ENCODE data around the gene PARD6G. TPM values are rescaled to one million over a fixed set of nuclear protein-coding genes. Genes with fewer than 3 reads are reported as not detected.
A peak's percentile ranks its signal among the peaks of the same experiment; 100 is the strongest.

The PARD6G gene
- total RNA-seq, 1 donor from 2014 or later, result 28.3 TPM

DNA sequence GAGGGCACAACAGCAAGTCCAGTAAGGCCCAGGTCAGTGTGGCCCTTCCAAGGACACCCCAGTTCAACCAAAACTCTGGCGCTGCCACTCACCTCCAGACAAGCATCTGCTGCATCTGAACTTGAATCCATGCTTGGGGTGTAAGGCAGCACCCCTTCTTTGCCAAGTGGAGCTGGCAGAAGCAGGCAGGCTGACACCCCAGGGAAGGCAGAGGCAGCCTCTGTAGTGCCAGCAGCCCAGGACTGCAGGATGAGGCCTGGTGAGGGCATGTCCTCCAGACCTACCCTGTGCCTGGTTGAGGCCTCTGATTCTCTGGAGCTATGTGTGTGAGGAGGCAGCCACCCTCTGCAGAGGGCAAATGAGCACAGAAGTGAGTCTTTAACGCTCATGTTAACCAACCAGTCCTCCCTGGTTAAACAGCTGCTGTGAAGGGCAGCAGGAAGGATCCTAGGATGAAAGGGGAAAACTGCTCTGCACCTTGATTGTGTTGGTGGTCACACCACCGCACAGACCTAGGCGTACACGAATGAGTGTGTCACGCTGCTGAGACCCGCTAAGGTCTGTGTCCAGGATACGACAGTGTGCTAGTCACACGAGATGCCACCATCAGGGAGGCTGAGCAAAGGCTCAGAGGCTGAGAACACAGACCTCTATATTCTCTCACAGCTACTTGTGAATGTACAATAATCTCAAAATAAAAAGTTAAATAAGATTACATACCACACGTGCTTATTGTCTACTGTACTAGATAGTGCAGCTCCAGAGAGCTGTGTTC, 2.2 kb downstream of the PARD6G start:
- peaks cover 16% of the 10 kb centered on the region for H3K4me1 Mint-ChIP-seq
- peak overlapping the region; percentile 93 for H3K4me3 Mint-ChIP-seq
- no peaks in the 10 kb centered on the region for H3K9me3 Mint-ChIP-seq
- no peaks in the 10 kb centered on the region for H3K27me3 Mint-ChIP-seq (ENCODE audit: low read depth)
- TF ChIP-seq, protein P1, sequence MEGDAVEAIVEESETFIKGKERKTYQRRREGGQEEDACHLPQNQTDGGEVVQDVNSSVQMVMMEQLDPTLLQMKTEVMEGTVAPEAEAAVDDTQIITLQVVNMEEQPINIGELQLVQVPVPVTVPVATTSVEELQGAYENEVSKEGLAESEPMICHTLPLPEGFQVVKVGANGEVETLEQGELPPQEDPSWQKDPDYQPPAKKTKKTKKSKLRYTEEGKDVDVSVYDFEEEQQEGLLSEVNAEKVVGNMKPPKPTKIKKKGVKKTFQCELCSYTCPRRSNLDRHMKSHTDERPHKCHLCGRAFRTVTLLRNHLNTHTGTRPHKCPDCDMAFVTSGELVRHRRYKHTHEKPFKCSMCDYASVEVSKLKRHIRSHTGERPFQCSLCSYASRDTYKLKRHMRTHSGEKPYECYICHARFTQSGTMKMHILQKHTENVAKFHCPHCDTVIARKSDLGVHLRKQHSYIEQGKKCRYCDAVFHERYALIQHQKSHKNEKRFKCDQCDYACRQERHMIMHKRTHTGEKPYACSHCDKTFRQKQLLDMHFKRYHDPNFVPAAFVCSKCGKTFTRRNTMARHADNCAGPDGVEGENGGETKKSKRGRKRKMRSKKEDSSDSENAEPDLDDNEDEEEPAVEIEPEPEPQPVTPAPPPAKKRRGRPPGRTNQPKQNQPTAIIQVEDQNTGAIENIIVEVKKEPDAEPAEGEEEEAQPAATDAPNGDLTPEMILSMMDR (conservative IDR thresholded peaks at IDR 0.05), result no peak
- DNase-seq (ENCODE audit: low read depth, low spot score), result no peak
- H3K36me3 Mint-ChIP-seq (ENCODE audit: low read depth), result no peaks in the 10 kb centered on the region
- no peak overlapping the region for H3K27ac Mint-ChIP-seq (ENCODE audit: unreplicated experiment)

DNA sequence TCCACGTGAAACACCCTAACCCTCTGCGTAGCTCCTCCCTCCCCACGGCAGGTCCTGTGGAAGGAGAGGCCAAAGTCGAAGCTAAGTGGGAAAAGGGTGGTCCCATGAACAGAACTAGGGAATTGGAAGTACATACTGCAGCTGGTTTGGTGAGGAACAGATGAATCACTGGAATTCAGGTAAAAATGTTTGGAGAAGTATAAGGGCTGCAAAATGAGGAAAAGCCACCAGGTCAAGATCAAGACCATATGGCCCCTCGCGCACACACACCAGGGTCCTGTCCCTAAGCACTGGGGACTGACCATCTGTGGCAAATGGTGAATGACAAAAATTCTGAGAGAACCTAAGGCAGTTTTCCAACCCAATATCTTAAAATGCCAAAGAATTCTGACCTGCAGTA, 3.1 kb downstream of the PARD6G start:
- DNase-seq (ENCODE audit: low read depth, low spot score), result no peak
- no peaks in the 10 kb centered on the region for H3K27me3 Mint-ChIP-seq (ENCODE audit: low read depth)
- no peaks in the 10 kb centered on the region for H3K36me3 Mint-ChIP-seq (ENCODE audit: low read depth)
- H3K9me3 Mint-ChIP-seq, result no peaks in the 10 kb centered on the region
- H3K27ac Mint-ChIP-seq (ENCODE audit: unreplicated experiment), result no peak overlapping the region
- peak overlapping the region; percentile 93 for H3K4me3 Mint-ChIP-seq
- peaks cover 22% of the 10 kb centered on the region for H3K4me1 Mint-ChIP-seq
- TF ChIP-seq, protein P1 (conservative IDR thresholded peaks at IDR 0.05), result no peak

DNA sequence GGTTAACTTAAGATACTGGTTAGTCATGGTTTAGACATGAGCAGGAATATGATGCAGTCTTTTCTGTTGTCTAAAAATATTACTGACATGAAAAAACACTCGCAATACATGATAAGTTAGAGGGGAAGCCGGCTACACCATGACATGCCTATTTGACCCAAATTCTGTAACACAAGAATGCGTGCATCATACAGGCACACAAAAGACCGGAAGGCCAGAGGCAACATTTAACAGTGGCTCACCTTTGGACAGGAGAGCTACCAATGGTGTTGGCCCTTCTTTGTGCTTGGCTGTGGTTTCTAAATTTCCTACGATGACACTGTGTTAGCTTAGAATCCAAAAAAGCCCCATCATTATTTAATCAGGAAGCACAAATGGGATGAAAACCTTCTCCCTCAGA, 4.1 kb downstream of the PARD6G start:
- H3K36me3 Mint-ChIP-seq (ENCODE audit: low read depth), result peaks cover 7% of the 10 kb centered on the region
- no peaks in the 10 kb centered on the region for H3K9me3 Mint-ChIP-seq
- H3K4me1 Mint-ChIP-seq, result peaks cover 22% of the 10 kb centered on the region

DNA sequence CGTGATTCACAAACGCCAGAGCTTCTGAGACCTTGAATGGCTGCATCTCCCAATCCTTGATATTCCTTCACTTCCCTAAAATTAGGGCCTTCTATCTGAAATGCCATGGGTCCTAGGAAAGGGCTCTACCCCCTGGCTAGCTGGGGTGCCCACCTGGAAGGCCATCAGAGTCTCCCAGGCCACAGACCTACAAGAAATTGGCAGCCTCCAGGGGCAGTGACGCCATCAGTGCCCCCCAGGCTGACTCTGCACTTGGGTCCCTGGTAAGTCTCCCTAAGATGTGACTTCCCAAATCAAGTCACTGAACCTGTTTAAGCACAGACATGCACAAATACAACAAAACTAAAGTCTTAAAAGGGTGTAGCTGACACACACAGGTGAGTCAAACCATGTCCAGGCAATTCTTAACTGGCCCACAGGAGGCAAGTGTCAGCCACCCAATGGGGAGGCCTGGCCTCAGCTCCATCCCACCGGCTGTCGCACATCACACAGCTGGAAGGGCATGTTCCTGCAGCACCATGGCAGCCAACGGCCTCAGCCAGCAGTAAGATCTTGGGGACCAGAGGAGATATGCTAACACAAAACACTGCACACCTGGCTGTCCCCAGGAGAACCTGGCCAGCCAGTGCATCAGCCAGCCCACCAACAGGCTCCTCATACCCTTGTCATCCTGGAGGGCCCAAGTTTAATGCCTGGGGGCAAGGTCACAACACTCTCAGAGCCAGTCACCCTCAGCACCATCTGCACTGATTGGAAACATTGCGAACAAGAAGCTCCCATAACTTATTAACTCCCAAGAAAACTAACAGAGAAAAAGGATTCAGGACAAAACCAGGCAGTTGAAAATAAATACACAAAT, 5.2 kb downstream of the PARD6G start:
- no peak for DNase-seq (ENCODE audit: low read depth, low spot score)
- peaks cover 22% of the 10 kb centered on the region for H3K4me1 Mint-ChIP-seq
- H3K9me3 Mint-ChIP-seq, result no peaks in the 10 kb centered on the region

More for the DNA sequence above, 4.1 kb downstream of the PARD6G start:
- Mint-ChIP-seq H3K27me3 (ENCODE audit: low read depth) (no peaks in the 10 kb centered on the region), H3K27ac (ENCODE audit: unreplicated experiment) (no peak overlapping the region), H3K4me3 (peak overlapping the region; percentile 73)
- no peak for DNase-seq (ENCODE audit: low read depth, low spot score)
- TF ChIP-seq, protein P1 (conservative IDR thresholded peaks at IDR 0.05), result no peak

DNA sequence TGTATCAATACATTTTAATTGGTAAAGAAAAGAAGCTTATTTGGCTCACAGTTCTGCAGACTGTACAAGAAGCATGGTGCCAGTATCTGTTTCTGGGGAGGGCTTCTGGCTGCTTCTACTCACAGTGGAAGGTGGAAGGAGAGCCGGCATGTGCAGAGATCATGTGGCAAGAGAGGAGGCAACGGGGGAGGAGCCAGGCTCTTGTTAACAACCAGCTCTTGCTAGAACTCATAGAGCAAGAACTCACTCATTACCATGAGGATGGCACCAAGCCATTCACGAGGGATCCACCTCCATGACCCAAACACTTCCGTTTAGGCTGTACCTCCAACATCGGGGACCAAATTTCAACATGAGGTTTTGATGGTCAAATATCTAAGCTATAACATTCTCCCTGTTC, 7.5 kb downstream of the PARD6G start:
- Mint-ChIP-seq H3K4me3 (no peak overlapping the region), H3K27me3 (ENCODE audit: low read depth) (no peaks in the 10 kb centered on the region), H3K27ac (ENCODE audit: unreplicated experiment) (no peak overlapping the region), H3K36me3 (ENCODE audit: low read depth) (peaks cover 17% of the 10 kb centered on the region), H3K9me3 (peaks cover 3% of the 10 kb centered on the region), H3K4me1 (peaks cover 12% of the 10 kb centered on the region)
- TF ChIP-seq, protein P1 (conservative IDR thresholded peaks at IDR 0.05), result no peak
- no peak for DNase-seq (ENCODE audit: low read depth, low spot score)

More for the DNA sequence above, 5.2 kb downstream of the PARD6G start:
- peaks cover 7% of the 10 kb centered on the region for H3K36me3 Mint-ChIP-seq (ENCODE audit: low read depth)
- H3K27me3 Mint-ChIP-seq (ENCODE audit: low read depth), result no peaks in the 10 kb centered on the region
- TF ChIP-seq, protein P1 (conservative IDR thresholded peaks at IDR 0.05), result no peak
- H3K27ac Mint-ChIP-seq (ENCODE audit: unreplicated experiment), result no peak overlapping the region
- H3K4me3 Mint-ChIP-seq, result peak overlapping the region; percentile 33
